Nephron progenitor cell (in vitro differentiated cells): ENCODE results near the gene CACNA2D3.
A peak's percentile ranks its signal among the peaks of the same experiment; 100 is the strongest.

ENCODE experiments used
- DNase-seq: peaks from one replicate; pipeline ENCODE4 v3.0.0; 2021
- H3K27ac Mint-ChIP-seq: 2 replicates; pipeline ENCODE4 v1.8.0; 2021; ENCODE audit warnings: mild to moderate bottlenecking, moderate library complexity, mixed read lengths
- H3K27me3 Mint-ChIP-seq: 2 replicates; pipeline ENCODE4 v1.8.0; 2021; ENCODE audit warnings: mild to moderate bottlenecking, low read depth, mixed read lengths; ENCODE audit not compliant: poor library complexity
- H3K36me3 Mint-ChIP-seq: 2 replicates; pipeline ENCODE4 v1.8.0; 2021; ENCODE audit warnings: low read depth, mixed read lengths
- H3K4me1 Mint-ChIP-seq: 2 replicates; pipeline ENCODE4 v1.8.0; 2021; ENCODE audit warnings: mixed read lengths
- H3K4me3 Mint-ChIP-seq: 2 replicates; pipeline ENCODE4 v1.8.0; 2021; ENCODE audit warnings: mild to moderate bottlenecking, moderate library complexity, mixed read lengths
- H3K9me3 Mint-ChIP-seq: 2 replicates; pipeline ENCODE4 v1.8.0; 2021; ENCODE audit warnings: mild to moderate bottlenecking, moderate library complexity, mixed read lengths
- CTCF ChIP-seq: fragments of 200-600 bp; sonication (generic); IDR thresholded peaks from 2 replicates; pipeline ENCODE4 v1.5.0; 2021; ENCODE audit warnings: antibody characterized with exemption

CACNA2D3 gene

GRCh38 chr3:54608041-54608440, 485.7 kb downstream of the CACNA2D3 start:
- H3K36me3 Mint-ChIP-seq: no peaks in the 10 kb centered on the region
- no peak overlapping the region for H3K4me3 Mint-ChIP-seq
- no peak overlapping the region for H3K27ac Mint-ChIP-seq
- peaks cover 18% of the 10 kb centered on the region for H3K9me3 Mint-ChIP-seq
- H3K4me1 Mint-ChIP-seq: peaks cover 4% of the 10 kb centered on the region
- peaks cover 20% of the 10 kb centered on the region for H3K27me3 Mint-ChIP-seq
- DNase-seq: no peak
- TF ChIP-seq CTCF: no peak

GRCh38 chr3:54619053-54619452, 496.7 kb downstream of the CACNA2D3 start:
- Mint-ChIP-seq H3K4me3 (no peak overlapping the region), H3K9me3 (peaks cover 4% of the 10 kb centered on the region), H3K36me3 (no peaks in the 10 kb centered on the region), H3K4me1 (peaks cover 52% of the 10 kb centered on the region), H3K27ac (no peak overlapping the region), H3K27me3 (peaks cover 12% of the 10 kb centered on the region)
- no peak for TF ChIP-seq CTCF
- DNase-seq: no peak

GRCh38 chr3:54619531-54619930, 497.2 kb downstream of the CACNA2D3 start:
- DNase-seq: peak; percentile 11
- Mint-ChIP-seq H3K4me1 (peaks cover 52% of the 10 kb centered on the region), H3K9me3 (peaks cover 4% of the 10 kb centered on the region), H3K27me3 (peaks cover 12% of the 10 kb centered on the region), H3K27ac (peak overlapping the region; percentile 55), H3K36me3 (no peaks in the 10 kb centered on the region), H3K4me3 (no peak overlapping the region)
- TF ChIP-seq CTCF: no peak

DNA sequence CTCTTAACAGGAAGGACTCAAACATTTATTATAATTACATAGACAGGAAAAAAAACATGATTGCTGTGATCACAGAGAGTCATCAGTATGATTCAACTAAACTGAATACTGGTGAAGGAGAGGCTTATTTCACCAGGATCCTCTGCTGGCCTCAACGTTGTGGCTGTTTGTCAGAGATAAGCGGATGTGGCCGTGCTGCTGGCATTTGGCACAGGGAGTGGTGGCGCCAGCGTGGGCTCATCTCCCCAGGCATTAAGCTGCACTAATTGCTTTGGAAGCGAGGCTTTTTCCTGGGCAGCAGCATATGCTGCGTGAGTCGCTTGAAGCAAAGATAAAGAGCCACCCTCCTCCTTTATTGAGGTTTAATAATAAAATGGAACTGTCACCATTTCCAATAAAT, 498.8 kb downstream of the CACNA2D3 start:
- Mint-ChIP-seq H3K27me3 (peaks cover 13% of the 10 kb centered on the region), H3K4me1 (peaks cover 52% of the 10 kb centered on the region), H3K9me3 (peaks cover 8% of the 10 kb centered on the region), H3K27ac (no peak overlapping the region), H3K36me3 (no peaks in the 10 kb centered on the region), H3K4me3 (no peak overlapping the region)
- no peak for TF ChIP-seq CTCF
- no peak for DNase-seq

GRCh38 chr3:54622678-54623077, 500.3 kb downstream of the CACNA2D3 start:
- DNase-seq: no peak
- peaks cover 12% of the 10 kb centered on the region for H3K9me3 Mint-ChIP-seq
- no peaks in the 10 kb centered on the region for H3K36me3 Mint-ChIP-seq
- H3K27ac Mint-ChIP-seq: no peak overlapping the region
- peaks cover 52% of the 10 kb centered on the region for H3K4me1 Mint-ChIP-seq
- peaks cover 12% of the 10 kb centered on the region for H3K27me3 Mint-ChIP-seq
- H3K4me3 Mint-ChIP-seq: no peak overlapping the region
- TF ChIP-seq CTCF: no peak
